Measurements from ENCODE around the gene PRIMPOL.
"Not testable (repeated sequence)": the region's sequence is repeated elsewhere in the genome, so short reads cannot be mapped to it uniquely, and the experiment has no call there.

Gene PRIMPOL

DNA sequence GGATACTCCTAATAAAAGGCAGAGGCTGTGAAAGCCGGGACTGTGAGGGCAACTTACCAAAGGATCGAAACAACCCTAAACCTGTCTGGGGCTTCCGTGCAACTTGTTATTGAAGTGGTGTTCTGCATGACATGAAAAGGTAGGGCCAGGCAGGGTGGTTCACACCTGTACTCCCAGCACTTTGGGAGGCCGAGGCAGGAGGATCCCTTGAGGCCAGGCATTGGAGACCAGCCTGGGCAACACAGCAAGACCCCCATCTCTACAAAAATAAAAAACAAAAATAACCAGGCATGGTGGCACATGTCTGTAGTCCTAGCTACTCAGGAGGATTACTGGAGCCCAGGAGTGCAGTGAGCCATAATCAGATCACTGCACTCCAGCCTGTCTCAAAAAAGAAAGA lies 12.6 kb upstream of the PRIMPOL start:
- no peak for DNase-seq (ENCODE audit: low spot score)

GRCh38 chr4:184641022-184641421 lies 8.5 kb upstream of the PRIMPOL start:
- DNase-seq (ENCODE audit: low spot score): no peak

GRCh38 chr4:184641451-184641850 lies 8.1 kb upstream of the PRIMPOL start:
- DNase-seq (ENCODE audit: low spot score): no peak

GRCh38 chr4:184643731-184644130 lies 5.8 kb upstream of the PRIMPOL start:
- no peak for DNase-seq (ENCODE audit: low spot score)

GRCh38 chr4:184644553-184645307 lies 4.8 kb upstream of the PRIMPOL start:
- peak; percentile 60 for DNase-seq (ENCODE audit: low spot score)

- DNase-seq (ENCODE audit: low spot score): peak; percentile 16
Observed at GRCh38 chr4:184645904-184646610, 3.5 kb upstream of the PRIMPOL start.

GRCh38 chr4:184647266-184648053 lies 2.1 kb upstream of the PRIMPOL start:
- DNase-seq (ENCODE audit: low spot score): peak; percentile 69

DNA sequence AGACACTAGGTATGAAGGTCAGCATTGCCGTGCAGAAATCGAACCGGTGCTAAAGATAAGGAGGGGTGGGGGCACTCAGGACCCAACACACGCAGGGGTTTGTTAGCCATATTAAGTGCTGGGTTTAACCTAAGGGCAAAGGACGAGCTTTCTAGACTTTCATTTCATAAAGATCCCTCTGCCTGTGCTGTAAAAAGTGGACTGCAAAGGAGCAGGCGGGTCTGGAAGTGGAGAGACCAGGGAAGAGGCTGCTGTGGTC lies 1.6 kb upstream of the PRIMPOL start:
- no peak for DNase-seq (ENCODE audit: low spot score)

GRCh38 chr4:184648313-184649025 lies 1.1 kb upstream of the PRIMPOL start:
- peak; percentile 52 for DNase-seq (ENCODE audit: low spot score)

- peak; percentile 84 for DNase-seq (ENCODE audit: low spot score)
Observed at GRCh38 chr4:184649971-184650855, 675 bp downstream of the PRIMPOL start.

DNA sequence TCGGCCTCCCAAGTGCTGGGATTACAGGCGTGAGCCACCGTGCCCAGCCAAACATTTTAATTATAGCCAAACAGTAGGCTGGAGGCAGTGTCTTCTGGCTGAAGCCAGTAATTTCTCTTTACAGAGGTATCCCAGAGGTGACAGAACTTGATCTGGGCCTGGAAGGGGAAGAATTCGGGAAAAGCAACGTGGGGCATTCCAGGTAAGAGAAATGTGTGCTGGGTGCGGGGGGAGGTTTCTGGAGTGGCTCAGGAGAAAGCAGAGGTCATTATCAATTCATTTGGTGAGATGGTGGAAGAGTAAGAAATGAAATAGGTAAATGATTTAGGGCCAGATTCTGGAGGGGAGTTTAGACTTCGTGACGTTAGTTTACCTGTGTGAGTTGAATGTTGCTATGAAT lies 2.4 kb downstream of the PRIMPOL start:
- no peak for DNase-seq (ENCODE audit: low spot score)

DNA sequence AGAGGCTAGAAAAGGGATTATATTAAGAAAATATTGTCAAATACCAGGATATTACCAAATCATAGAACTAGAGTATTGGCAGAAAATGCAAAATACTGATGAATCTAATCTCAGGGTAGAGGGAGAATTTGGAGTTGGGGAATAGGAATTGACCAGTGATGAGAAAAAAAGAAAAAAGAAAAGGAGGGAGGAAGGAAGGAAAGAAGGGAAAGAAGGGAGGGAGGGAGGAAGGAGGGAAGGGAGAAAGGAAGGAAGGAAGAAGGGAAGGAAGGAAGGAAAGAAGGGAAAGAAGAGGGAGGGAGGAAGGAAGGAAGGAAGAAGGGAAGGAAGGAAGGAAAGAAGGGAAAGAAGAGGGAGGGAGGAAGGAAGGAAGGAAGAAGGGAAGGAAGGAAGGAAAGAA lies 3.1 kb downstream of the PRIMPOL start:
- not testable (repeated sequence) for DNase-seq (ENCODE audit: low spot score)

DNA sequence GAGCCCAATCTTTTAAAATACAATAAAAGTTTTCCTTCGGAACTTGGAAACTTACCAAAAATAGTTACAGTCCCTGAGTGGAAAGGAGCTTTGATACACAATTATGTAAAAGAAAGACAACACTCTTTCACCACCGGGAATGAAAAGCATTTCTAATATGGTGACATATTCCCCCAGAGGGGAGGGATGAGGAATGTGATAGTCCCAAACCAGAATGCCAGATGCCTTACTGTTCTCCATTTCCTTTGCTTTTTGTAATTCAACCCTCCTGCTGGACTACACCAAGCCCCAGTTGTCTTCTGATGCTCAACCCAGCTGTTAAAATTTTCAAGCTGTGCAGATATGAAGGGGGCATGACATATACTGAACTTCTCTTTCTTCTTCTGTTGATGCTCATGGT lies 4.1 kb downstream of the PRIMPOL start:
- DNase-seq (ENCODE audit: low spot score): no peak

- DNase-seq (ENCODE audit: low spot score): no peak
Observed at GRCh38 chr4:184655889-184656869, 6.6 kb downstream of the PRIMPOL start.

- no peak for DNase-seq (ENCODE audit: low spot score)
Observed at GRCh38 chr4:184657144-184657543, 7.6 kb downstream of the PRIMPOL start.

DNA sequence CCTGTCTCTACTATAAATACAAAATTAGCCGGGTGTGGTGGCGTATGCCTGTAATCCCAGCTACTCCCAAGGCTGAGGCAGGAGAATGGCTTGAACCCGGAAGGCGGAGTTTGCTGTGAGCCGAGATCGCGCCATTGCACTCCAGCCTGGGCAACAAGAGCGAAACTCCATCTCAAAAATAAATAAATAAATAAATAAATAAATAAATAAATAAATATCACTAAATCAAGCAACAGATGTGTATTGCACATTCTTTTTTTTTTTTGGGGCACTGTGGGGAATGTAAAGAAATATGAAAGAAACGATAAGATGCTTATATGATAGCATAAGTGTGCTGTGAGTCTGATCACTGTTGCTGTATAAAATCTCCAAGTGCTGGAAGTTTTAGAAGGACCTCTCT lies 8.3 kb downstream of the PRIMPOL start:
- not testable (repeated sequence) for DNase-seq (ENCODE audit: low spot score)

DNA sequence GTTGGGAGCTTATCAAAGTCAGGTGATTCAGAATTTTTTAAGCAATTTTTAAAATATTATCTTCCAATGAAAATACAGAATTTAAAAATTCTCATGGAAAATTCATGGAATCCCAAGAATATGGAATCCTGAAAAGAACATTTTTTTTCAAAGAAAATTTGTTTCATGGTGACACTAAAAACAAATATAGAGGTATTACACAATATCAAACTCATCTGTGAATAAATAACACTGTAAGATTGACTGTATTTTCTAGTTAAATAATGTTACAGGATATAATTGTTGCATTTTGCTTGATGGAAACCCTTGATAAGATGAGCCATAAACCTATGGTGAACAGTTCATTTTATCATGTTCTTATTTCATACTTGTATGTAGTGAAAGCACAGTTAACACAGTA lies 11.4 kb downstream of the PRIMPOL start:
- DNase-seq (ENCODE audit: low spot score): no peak

- DNase-seq (ENCODE audit: low spot score): no peak
Observed at GRCh38 chr4:184662236-184662635, 12.7 kb downstream of the PRIMPOL start.

GRCh38 chr4:184664445-184665210 lies 15.1 kb downstream of the PRIMPOL start:
- peak; percentile 29 for DNase-seq (ENCODE audit: low spot score)

Measured in RKO (cell line).